ENCODE results near the gene PDZD7.
"Not testable (repeated sequence)": the region's sequence is repeated elsewhere in the genome, so short reads cannot be mapped to it uniquely, and the experiment has no call there.

Gene PDZD7

DNA sequence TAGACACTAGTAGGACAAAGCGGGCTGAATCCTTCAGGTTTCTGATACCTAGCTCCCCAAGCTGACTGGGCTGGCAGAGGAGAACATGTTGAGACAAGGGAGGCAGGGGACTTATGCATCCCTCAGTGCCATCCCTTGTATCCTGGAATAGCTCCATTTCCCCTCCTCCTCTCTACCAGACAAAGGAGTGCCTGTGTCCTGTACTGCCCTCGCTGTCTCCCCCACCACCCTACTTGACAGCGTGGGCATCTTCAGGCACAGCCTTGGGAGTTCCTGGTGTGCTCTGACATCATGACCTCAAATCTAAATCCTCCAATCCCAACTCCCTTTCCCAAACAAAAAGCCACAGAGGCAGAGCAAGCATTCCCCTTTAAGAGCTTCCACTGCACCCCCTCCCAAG, 9.1 kb upstream of the PDZD7 start:
- no peak for DNase-seq (ENCODE audit: low read depth)
- H3K4me3 ChIP-seq (ENCODE audit: low read depth, low read length) = no peak overlapping the region
- TF ChIP-seq MAX (IDR thresholded peaks at IDR 0.05; ENCODE audit: low read depth, low read length) = no peak
- no peak for TF ChIP-seq POLR2A (IDR thresholded peaks at IDR 0.05; ENCODE audit: extremely low read depth, insufficient read length)
- no peak for TF ChIP-seq MYC (IDR thresholded peaks at IDR 0.05; ENCODE audit: low read depth, low read length)
- TF ChIP-seq, protein P1, sequence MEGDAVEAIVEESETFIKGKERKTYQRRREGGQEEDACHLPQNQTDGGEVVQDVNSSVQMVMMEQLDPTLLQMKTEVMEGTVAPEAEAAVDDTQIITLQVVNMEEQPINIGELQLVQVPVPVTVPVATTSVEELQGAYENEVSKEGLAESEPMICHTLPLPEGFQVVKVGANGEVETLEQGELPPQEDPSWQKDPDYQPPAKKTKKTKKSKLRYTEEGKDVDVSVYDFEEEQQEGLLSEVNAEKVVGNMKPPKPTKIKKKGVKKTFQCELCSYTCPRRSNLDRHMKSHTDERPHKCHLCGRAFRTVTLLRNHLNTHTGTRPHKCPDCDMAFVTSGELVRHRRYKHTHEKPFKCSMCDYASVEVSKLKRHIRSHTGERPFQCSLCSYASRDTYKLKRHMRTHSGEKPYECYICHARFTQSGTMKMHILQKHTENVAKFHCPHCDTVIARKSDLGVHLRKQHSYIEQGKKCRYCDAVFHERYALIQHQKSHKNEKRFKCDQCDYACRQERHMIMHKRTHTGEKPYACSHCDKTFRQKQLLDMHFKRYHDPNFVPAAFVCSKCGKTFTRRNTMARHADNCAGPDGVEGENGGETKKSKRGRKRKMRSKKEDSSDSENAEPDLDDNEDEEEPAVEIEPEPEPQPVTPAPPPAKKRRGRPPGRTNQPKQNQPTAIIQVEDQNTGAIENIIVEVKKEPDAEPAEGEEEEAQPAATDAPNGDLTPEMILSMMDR (IDR thresholded peaks at IDR 0.05; ENCODE audit: low read depth, low read length) = no peak

- DNase-seq (ENCODE audit: low read depth) = no peak
- TF ChIP-seq POLR2A (IDR thresholded peaks at IDR 0.05; ENCODE audit: extremely low read depth, insufficient read length) = no peak
- no peak for TF ChIP-seq MAX (IDR thresholded peaks at IDR 0.05; ENCODE audit: low read depth, low read length)
- no peak for TF ChIP-seq MYC (IDR thresholded peaks at IDR 0.05; ENCODE audit: low read depth, low read length)
- TF ChIP-seq, protein P1 (IDR thresholded peaks at IDR 0.05; ENCODE audit: low read depth, low read length) = no peak
- no peak overlapping the region for H3K4me3 ChIP-seq (ENCODE audit: low read depth, low read length)
These were observed 7.6 kb upstream of the PDZD7 start for GRCh38 chr10:101038484-101038883.

GRCh38 chr10:101036726-101037125, 5.8 kb upstream of the PDZD7 start:
- H3K4me3 ChIP-seq (ENCODE audit: low read depth, low read length) = no peak overlapping the region
- DNase-seq (ENCODE audit: low read depth) = no peak
- TF ChIP-seq, protein P1 (IDR thresholded peaks at IDR 0.05; ENCODE audit: low read depth, low read length) = no peak
- TF ChIP-seq MAX (IDR thresholded peaks at IDR 0.05; ENCODE audit: low read depth, low read length) (no peak), MYC (IDR thresholded peaks at IDR 0.05; ENCODE audit: low read depth, low read length) (no peak), POLR2A (IDR thresholded peaks at IDR 0.05; ENCODE audit: extremely low read depth, insufficient read length) (no peak)

- DNase-seq (ENCODE audit: low read depth) = no peak
- no peak overlapping the region for H3K4me3 ChIP-seq (ENCODE audit: low read depth, low read length)
- TF ChIP-seq, protein P1 (IDR thresholded peaks at IDR 0.05; ENCODE audit: low read depth, low read length) = no peak
- no peak for TF ChIP-seq POLR2A (IDR thresholded peaks at IDR 0.05; ENCODE audit: extremely low read depth, insufficient read length)
- TF ChIP-seq MAX (IDR thresholded peaks at IDR 0.05; ENCODE audit: low read depth, low read length) = no peak
- no peak for TF ChIP-seq MYC (IDR thresholded peaks at IDR 0.05; ENCODE audit: low read depth, low read length)
These were observed 5.2 kb upstream of the PDZD7 start for GRCh38 chr10:101035916-101036702.

DNA sequence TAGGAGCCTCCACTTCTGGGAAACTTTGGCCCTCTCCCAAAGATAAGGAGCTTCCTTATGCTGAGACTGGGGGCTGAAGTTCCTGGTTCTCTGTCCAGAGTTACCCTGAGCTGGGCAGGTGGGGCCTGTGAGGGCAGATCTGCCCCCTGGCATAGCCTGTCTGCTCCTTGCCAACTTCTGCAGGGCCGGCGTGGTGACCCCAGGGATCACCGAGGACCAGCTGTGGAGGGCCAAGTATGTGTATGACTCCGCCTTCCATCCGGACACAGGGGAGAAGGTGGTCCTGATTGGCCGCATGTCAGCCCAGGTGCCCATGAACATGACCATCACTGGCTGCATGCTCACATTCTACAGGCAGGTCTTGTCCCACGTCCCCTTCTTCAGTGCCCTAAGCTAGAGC, 4.4 kb upstream of the PDZD7 start:
- no peak for DNase-seq (ENCODE audit: low read depth)
- no peak overlapping the region for H3K4me3 ChIP-seq (ENCODE audit: low read depth, low read length)
- TF ChIP-seq, protein P1 (IDR thresholded peaks at IDR 0.05; ENCODE audit: low read depth, low read length) = no peak
- TF ChIP-seq MYC (IDR thresholded peaks at IDR 0.05; ENCODE audit: low read depth, low read length) = no peak
- TF ChIP-seq MAX (IDR thresholded peaks at IDR 0.05; ENCODE audit: low read depth, low read length) = no peak
- no peak for TF ChIP-seq POLR2A (IDR thresholded peaks at IDR 0.05; ENCODE audit: extremely low read depth, insufficient read length)

- not testable (repeated sequence) for H3K4me3 ChIP-seq (ENCODE audit: low read depth, low read length); DNase-seq (ENCODE audit: low read depth)
These were observed 3.5 kb upstream of the PDZD7 start for GRCh38 chr10:101034404-101034803.

Data from NB4 (cell line).